ENCODE data around the gene DCTPP1.

DNA sequence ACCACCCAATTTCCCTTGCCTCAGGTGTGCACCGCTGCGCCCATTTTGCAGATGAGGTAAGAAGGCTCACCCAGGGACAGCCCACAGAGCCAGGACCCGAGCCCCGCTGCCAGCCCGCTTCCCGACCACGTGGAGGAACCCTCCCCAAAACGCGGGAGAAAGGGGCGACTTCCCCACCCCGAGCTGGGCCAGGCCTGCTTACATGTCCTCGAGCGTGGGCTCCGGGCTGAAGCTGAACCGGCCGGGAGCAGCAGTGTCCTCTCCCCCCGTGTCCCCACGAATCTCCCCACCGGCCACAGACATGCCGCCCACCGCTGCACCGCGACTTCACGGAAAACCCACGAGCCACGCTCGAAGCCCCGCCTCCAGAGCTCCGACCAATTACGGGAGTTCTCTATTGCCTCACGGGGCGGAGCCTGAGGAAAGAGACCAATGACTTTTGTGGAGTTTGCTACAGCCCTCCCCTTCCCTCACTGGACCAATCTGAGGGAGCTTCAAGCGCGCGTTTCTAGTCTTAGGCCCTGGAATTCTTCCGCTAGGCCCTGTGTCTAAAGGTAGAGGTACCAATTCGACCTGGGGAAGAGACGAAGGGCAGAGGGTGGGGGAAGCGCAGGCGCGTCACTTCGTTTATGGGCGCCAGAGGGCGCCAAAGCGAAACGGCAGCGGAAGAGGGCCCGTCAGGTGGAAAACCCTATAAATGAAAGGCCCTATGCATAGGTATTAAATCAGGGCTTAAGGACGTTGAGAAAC, at the start of gene DCTPP1:
- TF ChIP-seq, protein P1, sequence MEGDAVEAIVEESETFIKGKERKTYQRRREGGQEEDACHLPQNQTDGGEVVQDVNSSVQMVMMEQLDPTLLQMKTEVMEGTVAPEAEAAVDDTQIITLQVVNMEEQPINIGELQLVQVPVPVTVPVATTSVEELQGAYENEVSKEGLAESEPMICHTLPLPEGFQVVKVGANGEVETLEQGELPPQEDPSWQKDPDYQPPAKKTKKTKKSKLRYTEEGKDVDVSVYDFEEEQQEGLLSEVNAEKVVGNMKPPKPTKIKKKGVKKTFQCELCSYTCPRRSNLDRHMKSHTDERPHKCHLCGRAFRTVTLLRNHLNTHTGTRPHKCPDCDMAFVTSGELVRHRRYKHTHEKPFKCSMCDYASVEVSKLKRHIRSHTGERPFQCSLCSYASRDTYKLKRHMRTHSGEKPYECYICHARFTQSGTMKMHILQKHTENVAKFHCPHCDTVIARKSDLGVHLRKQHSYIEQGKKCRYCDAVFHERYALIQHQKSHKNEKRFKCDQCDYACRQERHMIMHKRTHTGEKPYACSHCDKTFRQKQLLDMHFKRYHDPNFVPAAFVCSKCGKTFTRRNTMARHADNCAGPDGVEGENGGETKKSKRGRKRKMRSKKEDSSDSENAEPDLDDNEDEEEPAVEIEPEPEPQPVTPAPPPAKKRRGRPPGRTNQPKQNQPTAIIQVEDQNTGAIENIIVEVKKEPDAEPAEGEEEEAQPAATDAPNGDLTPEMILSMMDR (conservative IDR thresholded peaks at IDR 0.05; ENCODE audit: low read depth, low read length) = peak; percentile 79
- TF ChIP-seq NFE2L2 (IDR thresholded peaks at IDR 0.05; ENCODE audit: low read depth, low read length) (no peak), SMC3 (IDR thresholded peaks at IDR 0.05; ENCODE audit: low read depth, low read length) (peak; percentile 78), POLR2A (IDR thresholded peaks at IDR 0.05; ENCODE audit: low read depth, low read length) (no peak), CEBPB (IDR thresholded peaks at IDR 0.05; ENCODE audit: low read depth, low read length) (peak; percentile 89), MAZ (IDR thresholded peaks at IDR 0.05; ENCODE audit: borderline replicate concordance, low read depth, low read length) (0 out of 2 replicates have a peak, but pooled peaks have one; percentile 24)
